Endothelial cell of umbilical vein (primary cell): ENCODE results near the gene GPD2. TPM values are rescaled to one million over a fixed set of nuclear protein-coding genes. Genes with fewer than 3 reads are reported as not detected.
A peak's percentile ranks its signal among the peaks of the same experiment; 100 is the strongest.

ENCODE experiments used
- BruUV-seq: library from RNA; stranded (reverse); fragments of 400-500 nt; replicated peaks from 2 replicates; lab custom pipeline; 2021; lab: Mats Ljungman, UMichigan
- CTCF ChIA-PET: fragments of 300-600, 350-600 bp; sonication (Branson Sonifier 250); formaldehyde crosslinking; loops from one replicate; lab custom pipeline; 2021; ENCODE audit warnings: antibody characterized with exemption, inconsistent platforms; lab: Charles Lee
- POLR2A ChIA-PET: fragments of 300-600, 350-600 bp; sonication (Branson Sonifier 250); formaldehyde crosslinking; loops from one replicate; lab custom pipeline; 2021; ENCODE audit warnings: antibody characterized with exemption, inconsistent platforms; lab: Charles Lee
- DNase-seq: peaks from one replicate; pipeline ENCODE4 v3.0.0-alpha.2; 2011; ENCODE audit warnings: low read depth, low spot score
- FAIRE-seq: peaks from 2 replicates; lab custom pipeline; 2011; peaks lifted over from hg19 to GRCh38; lab: Jason Lieb, UNC
- H2AFZ ChIP-seq: 2 replicates; pipeline ENCODE4 v1.6.0; 2012; ENCODE audit warnings: low read depth, low read length, control low read depth, inconsistent platforms
- H3K27ac ChIP-seq: 2 replicates; pipeline ENCODE4 v1.5.1; 2011; ENCODE audit warnings: low read depth, mild to moderate bottlenecking, control low read depth, low read length, moderate library complexity; ENCODE audit not compliant: insufficient read depth
- H3K27me3 ChIP-seq, 2 experiments: 2 replicates each; pipeline versions ENCODE4 v1.6.0 to v1.6.1; 2011; ENCODE audit warnings: low read length in 2 of 2, mixed read lengths in 1 of 2; ENCODE audit not compliant: control insufficient read depth in 2 of 2, insufficient read depth in 2 of 2
- H3K36me3 ChIP-seq, 2 experiments: 2 replicates in 1 of 2; 3 replicates in 1 of 2; pipeline ENCODE4 v1.5.1; 2011; ENCODE audit warnings: low read length in 2 of 2, mild to moderate bottlenecking in 1 of 2, moderate library complexity in 1 of 2; ENCODE audit not compliant: control insufficient read depth in 2 of 2, insufficient read depth in 2 of 2; ENCODE audit errors: extremely low read depth in 1 of 2
- H3K4me1 ChIP-seq: 3 replicates; pipeline ENCODE4 v1.5.1; 2011; ENCODE audit warnings: mild to moderate bottlenecking, low read length; ENCODE audit not compliant: control insufficient read depth, insufficient read depth; ENCODE audit errors: extremely low read depth
- H3K4me2 ChIP-seq: 2 replicates; pipeline ENCODE4 v1.6.1; 2011; ENCODE audit warnings: low read length, control low read depth, mixed read lengths; ENCODE audit not compliant: insufficient read depth
- H3K4me3 ChIP-seq, 3 experiments: fragments of 200-600 bp in 1 of 3; sonication (generic), shearing (Covaris generic) in 1 of 3; replicated peaks in 1 of 3; 2 replicates each; pipeline ENCODE4 v1.5.1; 2011 to 2016; ENCODE audit warnings: control low read depth in 3 of 3, low read length in 3 of 3, mild to moderate bottlenecking in 2 of 3, inconsistent platforms in 1 of 3, low read depth in 1 of 3, moderate library complexity in 1 of 3; ENCODE audit not compliant: insufficient read depth in 1 of 3
- H3K79me2 ChIP-seq: 2 replicates; pipeline ENCODE4 v1.6.0; 2012; ENCODE audit warnings: low read length, inconsistent platforms; ENCODE audit not compliant: control insufficient read depth, insufficient read depth
- H3K9ac ChIP-seq: replicated peaks from 2 replicates; pipeline ENCODE3; 2011; ENCODE audit warnings: low read length, control low read depth; ENCODE audit not compliant: insufficient read depth; ENCODE audit errors: extremely low read depth
- H3K9me1 ChIP-seq: replicated peaks from 3 replicates; pipeline ENCODE4 v1.6.0; 2011; ENCODE audit warnings: mild to moderate bottlenecking, low read length; ENCODE audit not compliant: control insufficient read depth, insufficient read depth; ENCODE audit errors: extremely low read depth
- H3K9me3 ChIP-seq: replicated peaks from 2 replicates; pipeline ENCODE4 v1.5.1; 2012; ENCODE audit warnings: low read length, inconsistent platforms; ENCODE audit not compliant: control insufficient read depth, insufficient read depth
- H4K20me1 ChIP-seq: replicated peaks from 2 replicates; pipeline ENCODE3; 2011; ENCODE audit warnings: mild to moderate bottlenecking, low read length; ENCODE audit not compliant: control insufficient read depth, insufficient read depth; ENCODE audit errors: extremely low read depth
- EZH2 ChIP-seq: IDR thresholded peaks from 2 replicates; pipeline ENCODE4 v1.6.1; 2012; ENCODE audit warnings: borderline replicate concordance, low read depth, mild to moderate bottlenecking, moderate library complexity, low read length, inconsistent platforms; ENCODE audit not compliant: severe bottlenecking
- FOS ChIP-seq: IDR thresholded peaks from 2 replicates; pipeline ENCODE4 v1.6.1; 2011; ENCODE audit warnings: mild to moderate bottlenecking, low read length, moderate library complexity, borderline replicate concordance; ENCODE audit not compliant: insufficient read depth
- GATA2 ChIP-seq: IDR thresholded peaks from 2 replicates; pipeline ENCODE4 v1.7.0; 2011; ENCODE audit warnings: low read depth, mild to moderate bottlenecking, moderate library complexity, mixed read lengths, low read length; ENCODE audit not compliant: insufficient read length, insufficient read depth
- JUN ChIP-seq: IDR thresholded peaks from 2 replicates; pipeline ENCODE4 v1.6.1; 2011; ENCODE audit warnings: borderline replicate concordance, low read depth; ENCODE audit not compliant: insufficient read length, insufficient read depth
- MYC ChIP-seq: IDR thresholded peaks from one replicate; pipeline ENCODE4 v1.6.1; 2011; ENCODE audit warnings: mild to moderate bottlenecking, low read depth, low read length
- POLR2A ChIP-seq: IDR thresholded peaks from 2 replicates; pipeline ENCODE4 v1.6.1; 2012; ENCODE audit warnings: low read depth, mild to moderate bottlenecking, control low read depth, low read length
- POLR2AphosphoS5 ChIP-seq: IDR thresholded peaks from 2 replicates; pipeline ENCODE4 v1.6.1; 2012; ENCODE audit warnings: low read depth, mild to moderate bottlenecking, control low read depth, low read length, moderate library complexity; ENCODE audit not compliant: insufficient read depth
- dilution Hi-C: fragments of 300-500 bp; cut with MboI; formaldehyde crosslinking; loops from one replicate; pipeline ENCODE4 v1.15.0; 2019; ENCODE audit warnings: low sequenced_read_pairs; ENCODE audit not compliant: extremely low pct_ligation_motif_present
- intact Hi-C: fragments of 100-400 bp; cut with micrococcal nuclease; formaldehyde crosslinking; loops from one replicate; pipeline ENCODE4 v1.10.0; 2022
- polyA plus RNA-seq, 4 experiments: library from polyadenylated mRNA; depleted of rRNA in 3 of 4; stranded (reverse) in 3 of 4; unstranded in 1 of 4; fragments of >200 nt; gene quantifications; 2 replicates each; pipeline versions ENCODE4 v1.2.1 to v1.2.3, GENCODE V29; 2011 to 2012; ENCODE audit warnings: missing spikeins in 1 of 4
- total RNA-seq: library from RNA; stranded (reverse); gene quantifications from 2 replicates; pipeline ENCODE4 v1.2.3, GENCODE V29; 2021
- TF ChIP-seq, protein P1 (sequence below), 2 donors: IDR thresholded peaks; 1 replicate in 1 of 2; 2 replicates in 1 of 2; pipeline ENCODE4 v1.5.1; 2011; ENCODE audit warnings: low read length in 2 of 2, mild to moderate bottlenecking in 2 of 2, moderate library complexity in 2 of 2, control low read depth in 1 of 2, inconsistent platforms in 1 of 2, low read depth in 1 of 2; ENCODE audit not compliant: insufficient read depth in 1 of 2; ENCODE audit errors: extremely low read depth in 1 of 2
- TF ChIP-seq, protein P2 (sequence below): IDR thresholded peaks from 2 replicates; pipeline ENCODE4 v1.6.1; 2011; ENCODE audit not compliant: insufficient read depth, insufficient read length

Gene GPD2
- total and polyA plus RNA-seq, 2 donors (not counting 3 experiments of a cell fraction or from before 2014, with no cell fraction given) = 6.6 to 37.0 TPM

DNA sequence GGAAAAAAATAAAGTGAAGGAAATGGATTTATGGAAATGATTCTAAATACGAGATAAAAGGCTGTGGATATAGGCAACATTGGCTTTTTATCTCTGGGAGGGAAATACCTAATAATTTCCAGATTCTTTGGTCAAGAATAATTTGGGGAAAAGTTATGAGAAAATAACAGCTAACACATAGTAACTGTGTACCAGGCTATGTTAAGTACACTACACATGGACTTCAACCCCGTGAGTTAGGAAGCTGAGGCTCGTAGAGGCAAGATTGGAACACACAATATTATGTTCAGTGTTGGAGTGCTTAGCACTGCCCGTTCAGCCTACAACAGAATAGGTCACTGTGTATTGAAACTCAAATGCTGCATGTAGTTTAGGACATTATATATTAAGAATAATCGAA lies 34.3 kb upstream of the GPD2 start:
- TF ChIP-seq POLR2A (no peak), GATA2 (no peak), MYC (no peak), EZH2 (no peak), JUN (no peak), POLR2AphosphoS5 (no peak), FOS (no peak)
- TF ChIP-seq, protein P1, sequence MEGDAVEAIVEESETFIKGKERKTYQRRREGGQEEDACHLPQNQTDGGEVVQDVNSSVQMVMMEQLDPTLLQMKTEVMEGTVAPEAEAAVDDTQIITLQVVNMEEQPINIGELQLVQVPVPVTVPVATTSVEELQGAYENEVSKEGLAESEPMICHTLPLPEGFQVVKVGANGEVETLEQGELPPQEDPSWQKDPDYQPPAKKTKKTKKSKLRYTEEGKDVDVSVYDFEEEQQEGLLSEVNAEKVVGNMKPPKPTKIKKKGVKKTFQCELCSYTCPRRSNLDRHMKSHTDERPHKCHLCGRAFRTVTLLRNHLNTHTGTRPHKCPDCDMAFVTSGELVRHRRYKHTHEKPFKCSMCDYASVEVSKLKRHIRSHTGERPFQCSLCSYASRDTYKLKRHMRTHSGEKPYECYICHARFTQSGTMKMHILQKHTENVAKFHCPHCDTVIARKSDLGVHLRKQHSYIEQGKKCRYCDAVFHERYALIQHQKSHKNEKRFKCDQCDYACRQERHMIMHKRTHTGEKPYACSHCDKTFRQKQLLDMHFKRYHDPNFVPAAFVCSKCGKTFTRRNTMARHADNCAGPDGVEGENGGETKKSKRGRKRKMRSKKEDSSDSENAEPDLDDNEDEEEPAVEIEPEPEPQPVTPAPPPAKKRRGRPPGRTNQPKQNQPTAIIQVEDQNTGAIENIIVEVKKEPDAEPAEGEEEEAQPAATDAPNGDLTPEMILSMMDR (IDR thresholded peaks at IDR 0.05; ENCODE audit: extremely low read depth in 1 of 2, insufficient read depth in 1 of 2, low read depth in 1 of 2, low read length in 2 of 2) = no peak
- TF ChIP-seq, protein P2, sequence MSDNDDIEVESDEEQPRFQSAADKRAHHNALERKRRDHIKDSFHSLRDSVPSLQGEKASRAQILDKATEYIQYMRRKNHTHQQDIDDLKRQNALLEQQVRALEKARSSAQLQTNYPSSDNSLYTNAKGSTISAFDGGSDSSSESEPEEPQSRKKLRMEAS = no peak
- no peak overlapping the region for H2AFZ ChIP-seq
- ChIA-PET POLR2A (no interaction called here), CTCF (no interaction called here)
- H3K9ac ChIP-seq = no peak overlapping the region
- peaks cover 5% of the 10 kb centered on the region for H3K4me1 ChIP-seq
- no peaks in the 10 kb centered on the region for H3K9me1 ChIP-seq
- H3K27me3 ChIP-seq = peaks cover 0 to 5% of the 10 kb centered on the region in 2 experiments
- no peak overlapping the region for H3K27ac ChIP-seq
- FAIRE-seq = no peak
- H3K4me3 ChIP-seq = no peak overlapping the region
- BruUV-seq = no TSS peak
- H4K20me1 ChIP-seq = no peaks in the 10 kb centered on the region
- H3K36me3 ChIP-seq = no peaks in the 10 kb centered on the region
- intact Hi-C loops = loop anchor here (1.0 to 2.0 kb wide), 5 partner anchors 63 to 1023 kb away; no protein-coding TSS in a partner anchor
- dilution Hi-C loops = no loop called here
- H3K79me2 ChIP-seq = no peaks in the 10 kb centered on the region
- no peak for DNase-seq
- H3K9me3 ChIP-seq = no peaks in the 10 kb centered on the region
- H3K4me2 ChIP-seq = peak overlapping the region; percentile 90
